Measurements from ENCODE around the gene KRTAP12-2. TPM values are rescaled to one million over a fixed set of nuclear protein-coding genes. Genes with fewer than 3 reads are reported as not detected.

Gene KRTAP12-2
- not detected for polyA plus RNA-seq (ENCODE audit: insufficient read length in 3 of 3)
- long read RNA-seq, donor 1: 0 reads
- long read RNA-seq, donor 2: 0 reads
- long read RNA-seq, donor 3: 0 reads
- long read RNA-seq, donor 4: 0 reads
- long read RNA-seq, donor 5: 0 reads
- long read RNA-seq, donor 6: 0 reads
- long read RNA-seq, donor 7: 0 reads
- long read RNA-seq, donor 8: 0 reads
- long read RNA-seq, donor 9: 0 reads
- long read RNA-seq, donor 10: 0 reads
- long read RNA-seq, donor 11: 0 reads
- long read RNA-seq, donor 12: 0 reads
- long read RNA-seq, donor 13: 0 reads
- long read RNA-seq, donor 14: 0 reads
- long read RNA-seq, donor 15: 0 reads
- long read RNA-seq, donor 16: 0 reads

- DNase-seq (ENCODE audit: extremely low read depth in 1 of 11, low read depth in 9 of 11, low spot score in 4 of 11): no peak
Measured at GRCh38 chr21:44666401-44667320, at the start of gene KRTAP12-2. Gene KRTAP12-2 (minus strand): TSS chr21:44666927. CDS start chr21:44666886, 41 bp downstream.

- DNase-seq (ENCODE audit: extremely low read depth in 1 of 11, low read depth in 9 of 11, low spot score in 4 of 11): no peak
Measured at GRCh38 chr21:44714905-44715304, 48.2 kb upstream of the KRTAP12-2 start.

- no peak for DNase-seq (ENCODE audit: extremely low read depth in 1 of 11, low read depth in 9 of 11, low spot score in 4 of 11)
Measured at GRCh38 chr21:44713846-44714245, 47.1 kb upstream of the KRTAP12-2 start.

- no peak for DNase-seq (ENCODE audit: extremely low read depth in 1 of 11, low read depth in 9 of 11, low spot score in 4 of 11)
Measured at GRCh38 chr21:44713130-44713529, 46.4 kb upstream of the KRTAP12-2 start.

GRCh38 chr21:44712203-44713028 lies 45.7 kb upstream of the KRTAP12-2 start:
- DNase-seq (ENCODE audit: extremely low read depth in 1 of 11, low read depth in 9 of 11, low spot score in 4 of 11): no peak

GRCh38 chr21:44711327-44712202 lies 44.8 kb upstream of the KRTAP12-2 start, which contains the start of gene TSPEAR:
Gene TSPEAR (minus strand): TSS chr21:44711572. CDS start chr21:44711514, 58 bp downstream.
- no peak for DNase-seq (ENCODE audit: extremely low read depth in 1 of 11, low read depth in 9 of 11, low spot score in 4 of 11)

GRCh38 chr21:44710756-44711326 lies 44.1 kb upstream of the KRTAP12-2 start:
- DNase-seq (ENCODE audit: extremely low read depth in 1 of 11, low read depth in 9 of 11, low spot score in 4 of 11): no peak

- DNase-seq (ENCODE audit: extremely low read depth in 1 of 11, low read depth in 9 of 11, low spot score in 4 of 11): no peak
Measured at GRCh38 chr21:44710294-44710665, 43.6 kb upstream of the KRTAP12-2 start.

GRCh38 chr21:44709426-44710293 lies 42.9 kb upstream of the KRTAP12-2 start:
- DNase-seq (ENCODE audit: extremely low read depth in 1 of 11, low read depth in 9 of 11, low spot score in 4 of 11): no peak

GRCh38 chr21:44708866-44709425 lies 42.2 kb upstream of the KRTAP12-2 start:
- DNase-seq (ENCODE audit: extremely low read depth in 1 of 11, low read depth in 9 of 11, low spot score in 4 of 11): no peak

GRCh38 chr21:44708213-44708865 lies 41.6 kb upstream of the KRTAP12-2 start:
- no peak for DNase-seq (ENCODE audit: extremely low read depth in 1 of 11, low read depth in 9 of 11, low spot score in 4 of 11)

- DNase-seq (ENCODE audit: extremely low read depth in 1 of 11, low read depth in 9 of 11, low spot score in 4 of 11): no peak
Measured at GRCh38 chr21:44706706-44707581, 40.2 kb upstream of the KRTAP12-2 start.

- no peak for DNase-seq (ENCODE audit: extremely low read depth in 1 of 11, low read depth in 9 of 11, low spot score in 4 of 11)
Measured at GRCh38 chr21:44706026-44706705, 39.4 kb upstream of the KRTAP12-2 start.

- DNase-seq (ENCODE audit: extremely low read depth in 1 of 11, low read depth in 9 of 11, low spot score in 4 of 11): no peak
Measured at GRCh38 chr21:44704636-44705001, 37.9 kb upstream of the KRTAP12-2 start.
